AG04449 (cell line): Measurements from ENCODE around the gene GALK1.

Experiments used
- CTCF ChIA-PET: fragments of 350-600 bp; formaldehyde crosslinking; extraction: SDS; loops from one replicate; lab custom pipeline; 2021; ENCODE audit warnings: antibody characterized with exemption; lab: Yijun Ruan, JAX
- POLR2A ChIA-PET: fragments of 400-600, 350-600 bp; formaldehyde crosslinking; extraction: SDS; loops from one replicate; lab custom pipeline; 2020; ENCODE audit warnings: antibody characterized with exemption, inconsistent platforms; lab: Yijun Ruan, JAX
- DNase-seq: peaks from one replicate; pipeline ENCODE4 v3.0.0-alpha.2; 2010; ENCODE audit warnings: low read depth, low spot score
- H3K4me3 ChIP-seq: 2 replicates; pipeline ENCODE4 v1.5.1; 2011; ENCODE audit warnings: low read depth, mild to moderate bottlenecking, control low read depth, low read length
- CTCF ChIP-seq: IDR thresholded peaks from one replicate; pipeline ENCODE4 v1.5.1; 2011; ENCODE audit warnings: mild to moderate bottlenecking, moderate library complexity, low read length, control low read depth, inconsistent platforms; ENCODE audit not compliant: insufficient read depth; ENCODE audit errors: missing control alignments

GALK1 gene

DNA sequence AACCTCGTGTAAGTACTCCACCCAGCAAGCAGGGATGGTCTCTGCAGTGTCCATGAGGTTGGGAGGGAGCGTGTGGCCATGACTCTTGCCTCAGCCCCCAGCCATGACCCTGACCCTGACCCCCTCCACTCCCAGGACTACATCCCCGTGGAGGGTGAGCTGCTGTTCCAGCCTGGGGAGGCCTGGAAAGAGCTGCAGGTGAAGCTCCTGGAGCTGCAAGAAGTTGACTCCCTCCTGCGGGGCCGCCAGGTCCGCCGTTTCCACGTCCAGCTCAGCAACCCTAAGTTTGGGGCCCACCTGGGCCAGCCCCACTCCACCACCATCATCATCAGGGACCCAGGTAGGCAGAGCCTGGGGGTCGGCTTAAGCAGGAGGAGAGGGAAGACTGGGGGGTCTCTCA is 16.3 kb downstream of the GALK1 start:
- CTCF ChIA-PET, result interaction anchor here (0.8 to 23.0 kb wide), 26 partner anchors 13 to 634 kb away, joined by 3 to 1427 read pairs (median 11); partner anchors contain the start of genes GALK1, LLGL2, MYO15B and RECQL5
- POLR2A ChIA-PET, result interaction anchor here (0.6 kb wide), 1 partner anchor 71 kb away, joined by 3 read pairs; no protein-coding TSS in a partner anchor
- TF ChIP-seq CTCF, result no peak
- H3K4me3 ChIP-seq, result no peak overlapping the region
- no peak for DNase-seq

GRCh38 chr17:75743625-75744206 is 21.3 kb downstream of the GALK1 start:
- H3K4me3 ChIP-seq, result no peak overlapping the region
- ChIA-PET POLR2A (no interaction called here), CTCF (interaction anchor here (3.7 to 23.0 kb wide), 3 partner anchors 8 to 111 kb away, joined by 25 to 1427 read pairs (median 174); partner anchors contain the start of gene SMIM5)
- DNase-seq, result no peak
- TF ChIP-seq CTCF, result no peak

GRCh38 chr17:75742337-75742736 is 22.7 kb downstream of the GALK1 start:
- no peak for DNase-seq
- no peak overlapping the region for H3K4me3 ChIP-seq
- POLR2A ChIA-PET, result no interaction called here
- CTCF ChIA-PET, result interaction anchor here (0.7 to 3.7 kb wide), 3 partner anchors 11 to 109 kb away, joined by 3 to 25 read pairs (median 7); partner anchors contain the start of gene SMIM5
- no peak for TF ChIP-seq CTCF

DNA sequence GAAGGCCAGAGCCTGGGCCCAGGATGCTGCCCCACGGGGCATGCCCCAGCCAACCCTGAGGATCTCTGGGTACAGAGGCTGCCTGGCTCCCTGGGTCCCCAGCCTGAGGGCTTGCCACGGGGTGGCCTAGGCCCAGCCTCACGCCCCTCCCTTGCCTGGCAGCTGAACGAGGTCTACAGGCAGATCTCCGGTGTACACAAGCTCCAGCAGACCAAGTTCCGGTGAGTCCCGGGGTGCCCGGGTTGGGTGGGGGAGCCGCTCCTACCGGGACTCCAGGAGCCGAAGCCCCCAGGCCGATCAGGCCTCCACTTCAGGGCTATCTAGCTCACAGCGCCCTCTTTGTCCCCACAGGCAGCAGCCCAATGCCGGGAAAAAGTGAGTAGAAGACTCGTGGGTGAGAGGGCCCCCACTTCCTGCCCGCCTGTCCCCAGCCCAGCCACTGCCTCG is 24.3 kb downstream of the GALK1 start:
- POLR2A ChIA-PET, result no interaction called here
- no peak for DNase-seq
- no peak for TF ChIP-seq CTCF
- CTCF ChIA-PET, result interaction anchor here (2.1 to 13.1 kb wide), 3 partner anchors 7 to 107 kb away, joined by 7 to 174 read pairs (median 25); partner anchors contain the start of gene SMIM5
- no peak overlapping the region for H3K4me3 ChIP-seq

DNA sequence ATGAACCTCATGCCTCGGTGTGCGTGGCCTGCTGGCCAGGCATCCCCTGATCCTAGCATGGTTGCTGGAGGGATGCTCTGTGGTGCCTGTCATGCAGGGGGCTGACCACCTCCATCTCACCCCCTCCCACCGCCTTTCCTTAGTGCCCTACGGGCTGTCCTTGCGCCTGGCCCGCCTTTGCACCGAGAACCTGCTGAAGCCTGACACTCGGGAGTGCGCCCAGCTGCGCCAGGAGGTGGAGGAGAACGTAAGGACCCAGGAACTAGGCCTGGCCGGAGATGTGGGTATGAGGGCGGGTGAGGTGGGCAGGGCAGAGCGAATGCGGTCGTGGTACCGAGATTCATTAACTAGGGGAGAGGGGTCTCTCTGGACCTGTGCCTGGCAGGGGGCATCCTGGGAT is 24.8 kb downstream of the GALK1 start:
- H3K4me3 ChIP-seq, result no peak overlapping the region
- TF ChIP-seq CTCF, result no peak
- CTCF ChIA-PET, result interaction anchor here (3.7 to 13.1 kb wide), 2 partner anchors 8 to 107 kb away, joined by 25 to 174 read pairs; partner anchors contain the start of gene SMIM5
- DNase-seq, result no peak
- POLR2A ChIA-PET, result no interaction called here

GRCh38 chr17:75739801-75740200 is 25.2 kb downstream of the GALK1 start:
- DNase-seq, result no peak
- POLR2A ChIA-PET, result no interaction called here
- H3K4me3 ChIP-seq, result no peak overlapping the region
- TF ChIP-seq CTCF, result no peak
- CTCF ChIA-PET, result interaction anchor here (1.1 to 13.1 kb wide), 3 partner anchors 8 to 187 kb away, joined by 3 to 174 read pairs (median 4); no protein-coding TSS in a partner anchor
